Activated CD4-positive, alpha-beta T cell treated with anti-CD3 and anti-CD28 coated beads for 36 hours (primary cell): ENCODE results near the gene KANSL2. TPM values are rescaled to one million over a fixed set of nuclear protein-coding genes. Genes with fewer than 3 reads are reported as not detected.
"Not testable (repeated sequence)": the region's sequence is repeated elsewhere in the genome, so short reads cannot be mapped to it uniquely, and the experiment has no call there.

Experiments used
- ATAC-seq: fragments of 200-7000 bp; cut with Tn5 transposase; one replicate; pipeline ENCODE4 v1.10.0; 2021; ENCODE audit warnings: mild to moderate bottlenecking, moderate library complexity
- CTCF ChIA-PET: fragments of 350-600 bp; sonication (Branson Sonifier 250); formaldehyde crosslinking; loops from one replicate; lab custom pipeline; 2021; ENCODE audit warnings: antibody characterized with exemption; lab: Charles Lee
- POLR2A ChIA-PET: fragments of 350-600 bp; sonication (Branson Sonifier 250); formaldehyde crosslinking; loops from one replicate; lab custom pipeline; 2021; ENCODE audit warnings: antibody characterized with exemption, inconsistent platforms; lab: Charles Lee
- DNase-seq: peaks from one replicate; pipeline ENCODE4 v3.0.0-alpha.2; 2020
- H3K27ac Mint-ChIP-seq: one replicate; pipeline ENCODE4 v1.8.0; 2021; ENCODE audit warnings: mixed read lengths
- H3K27me3 Mint-ChIP-seq: one replicate; pipeline ENCODE4 v1.8.0; 2021; ENCODE audit warnings: mixed read lengths
- H3K36me3 Mint-ChIP-seq: one replicate; pipeline ENCODE4 v1.8.0; 2021; ENCODE audit warnings: low read depth, mixed read lengths
- H3K4me1 Mint-ChIP-seq: one replicate; pipeline ENCODE4 v1.8.0; 2021; ENCODE audit warnings: mixed read lengths
- H3K4me3 Mint-ChIP-seq: one replicate; pipeline ENCODE4 v1.8.0; 2021; ENCODE audit warnings: mild to moderate bottlenecking, moderate library complexity, mixed read lengths
- H3K9me3 Mint-ChIP-seq: one replicate; pipeline ENCODE4 v1.8.0; 2021; ENCODE audit warnings: low read depth, mixed read lengths
- intact Hi-C, 2 experiments: fragments of 100-400 bp; cut with DNase I in 1 of 2; cut with micrococcal nuclease in 1 of 2; formaldehyde crosslinking; loops; one replicate each; pipeline versions ENCODE4 v1.14.2 to v1.15.1; 2022 to 2024; cut with DNase I, micrococcal nuclease
- total RNA-seq, 2 experiments: library from RNA; stranded (reverse); gene quantifications; one replicate each; pipeline ENCODE4 v1.2.3, GENCODE V29; 2021

The KANSL2 gene
- total RNA-seq, 2 experiments from 2014 or later = 44.0 to 59.8 TPM

- intact Hi-C loops = loop anchor here in 1 of 2 experiments (5.0 kb wide), 1 partner anchor 37 kb away; no protein-coding TSS in a partner anchor
- ChIA-PET POLR2A (no interaction called here), CTCF (interaction anchor here (0.6 kb wide), 1 partner anchor 155 kb away, joined by 3 read pairs; no protein-coding TSS in a partner anchor)
- no peak overlapping the region for H3K4me3 Mint-ChIP-seq
- ATAC-seq = no peak
- no peaks in the 10 kb centered on the region for H3K9me3 Mint-ChIP-seq
- no peak for DNase-seq
- H3K36me3 Mint-ChIP-seq = peaks cover 45% of the 10 kb centered on the region
- H3K27me3 Mint-ChIP-seq = no peaks in the 10 kb centered on the region
- H3K27ac Mint-ChIP-seq = no peak overlapping the region
- no peaks in the 10 kb centered on the region for H3K4me1 Mint-ChIP-seq
These were observed 22.2 kb downstream of the KANSL2 start for GRCh38 chr12:48659863-48660262.

GRCh38 chr12:48651681-48652080 is 30.4 kb downstream of the KANSL2 start:
- no peak for ATAC-seq
- POLR2A ChIA-PET = interaction anchor here (1.1 kb wide), 1 partner anchor 31 kb away, joined by 3 read pairs; no protein-coding TSS in a partner anchor
- DNase-seq = no peak
- Mint-ChIP-seq H3K36me3 (peaks cover 47% of the 10 kb centered on the region), H3K4me1 (no peaks in the 10 kb centered on the region), H3K27me3 (no peaks in the 10 kb centered on the region), H3K27ac (peak overlapping the region; percentile 47), H3K4me3 (no peak overlapping the region), H3K9me3 (no peaks in the 10 kb centered on the region)
- intact Hi-C loops = no loop called here
- CTCF ChIA-PET = no interaction called here

GRCh38 chr12:48645354-48645753 is 36.7 kb downstream of the KANSL2 start:
- H3K27ac Mint-ChIP-seq, H3K9me3 Mint-ChIP-seq, H3K4me1 Mint-ChIP-seq, H3K4me3 Mint-ChIP-seq, H3K27me3 Mint-ChIP-seq, intact Hi-C loops: not testable (repeated sequence)
- DNase-seq = peak; percentile 18
- POLR2A ChIA-PET = interaction anchor here (0.7 kb wide), 1 partner anchor 90 kb away, joined by 3 read pairs; no protein-coding TSS in a partner anchor
- CTCF ChIA-PET = interaction anchor here (0.6 to 0.9 kb wide), 2 partner anchors 22 to 329 kb away, joined by 3 to 5 read pairs; no protein-coding TSS in a partner anchor
- H3K36me3 Mint-ChIP-seq = peaks cover 54% of the 10 kb centered on the region
- ATAC-seq = peak; percentile 69

- H3K27ac Mint-ChIP-seq = no peak overlapping the region
These were observed 39.0 kb downstream of the KANSL2 start for GRCh38 chr12:48643011-48643410.

GRCh38 chr12:48641752-48642555 is 40.1 kb downstream of the KANSL2 start:
- H3K27me3 Mint-ChIP-seq, H3K9me3 Mint-ChIP-seq, POLR2A ChIA-PET, H3K4me3 Mint-ChIP-seq, intact Hi-C loops, ATAC-seq, H3K27ac Mint-ChIP-seq, H3K4me1 Mint-ChIP-seq, DNase-seq: not testable (repeated sequence)
- CTCF ChIA-PET = interaction anchor here (0.8 kb wide), 1 partner anchor 40 kb away, joined by 3 read pairs; the partner anchor contains the start of gene KANSL2
- peaks cover 42% of the 10 kb centered on the region for H3K36me3 Mint-ChIP-seq

More at GRCh38 chr12:48643011-48643410, 39.0 kb downstream of the KANSL2 start:
- Mint-ChIP-seq H3K4me3 (no peak overlapping the region), H3K27me3 (no peaks in the 10 kb centered on the region), H3K36me3 (peaks cover 47% of the 10 kb centered on the region), H3K4me1 (peaks cover 6% of the 10 kb centered on the region), H3K9me3 (peaks cover 3% of the 10 kb centered on the region)
- ChIA-PET CTCF (interaction anchor here (0.8 kb wide), 1 partner anchor 39 kb away, joined by 3 read pairs; the partner anchor contains the start of gene KANSL2), POLR2A (no interaction called here)
- intact Hi-C loops = no loop called here
- DNase-seq (no peak), ATAC-seq (no peak)

GRCh38 chr12:48640854-48641253 is 41.2 kb downstream of the KANSL2 start:
- intact Hi-C loops = no loop called here
- no peak overlapping the region for H3K27ac Mint-ChIP-seq
- POLR2A ChIA-PET = no interaction called here
- H3K36me3 Mint-ChIP-seq = peaks cover 40% of the 10 kb centered on the region
- CTCF ChIA-PET = interaction anchor here (1.0 kb wide), 1 partner anchor 98 kb away, joined by 3 read pairs; no protein-coding TSS in a partner anchor
- H3K9me3 Mint-ChIP-seq = peaks cover 3% of the 10 kb centered on the region
- H3K27me3 Mint-ChIP-seq = no peaks in the 10 kb centered on the region
- H3K4me3 Mint-ChIP-seq = no peak overlapping the region
- ATAC-seq = no peak
- H3K4me1 Mint-ChIP-seq = peaks cover 6% of the 10 kb centered on the region
- DNase-seq = no peak

GRCh38 chr12:48640428-48640827 is 41.6 kb downstream of the KANSL2 start:
- no peak for ATAC-seq
- Mint-ChIP-seq H3K4me3 (no peak overlapping the region), H3K36me3 (peaks cover 39% of the 10 kb centered on the region), H3K4me1 (peaks cover 6% of the 10 kb centered on the region), H3K27ac (no peak overlapping the region), H3K9me3 (peaks cover 3% of the 10 kb centered on the region), H3K27me3 (no peaks in the 10 kb centered on the region)
- CTCF ChIA-PET = interaction anchor here (0.6 to 1.0 kb wide), 3 partner anchors 53 to 377 kb away, joined by 3 read pairs; no protein-coding TSS in a partner anchor
- POLR2A ChIA-PET = no interaction called here
- intact Hi-C loops = no loop called here
- DNase-seq = no peak

- intact Hi-C loops = no loop called here
- H3K4me3 Mint-ChIP-seq = no peak overlapping the region
- no peaks in the 10 kb centered on the region for H3K9me3 Mint-ChIP-seq
- POLR2A ChIA-PET = no interaction called here
- DNase-seq = no peak
- CTCF ChIA-PET = interaction anchor here (0.9 to 2.3 kb wide), 2 partner anchors 11 to 13 kb away, joined by 3 to 8 read pairs; no protein-coding TSS in a partner anchor
- no peak for ATAC-seq
- peaks cover 8% of the 10 kb centered on the region for H3K27me3 Mint-ChIP-seq
- H3K4me1 Mint-ChIP-seq = no peaks in the 10 kb centered on the region
- H3K27ac Mint-ChIP-seq = no peak overlapping the region
- H3K36me3 Mint-ChIP-seq = no peaks in the 10 kb centered on the region
These were observed 51.0 kb downstream of the KANSL2 start for GRCh38 chr12:48631071-48631470.

GRCh38 chr12:48630346-48630745 is 51.7 kb downstream of the KANSL2 start:
- peaks cover 8% of the 10 kb centered on the region for H3K27me3 Mint-ChIP-seq
- no peaks in the 10 kb centered on the region for H3K36me3 Mint-ChIP-seq
- DNase-seq (no peak), ATAC-seq (no peak)
- no peak overlapping the region for H3K27ac Mint-ChIP-seq
- H3K4me3 Mint-ChIP-seq = no peak overlapping the region
- ChIA-PET POLR2A (no interaction called here), CTCF (no interaction called here)
- no peaks in the 10 kb centered on the region for H3K9me3 Mint-ChIP-seq
- H3K4me1 Mint-ChIP-seq = no peaks in the 10 kb centered on the region
- intact Hi-C loops = no loop called here

GRCh38 chr12:48629541-48629940 is 52.5 kb downstream of the KANSL2 start:
- peaks cover 10% of the 10 kb centered on the region for H3K27me3 Mint-ChIP-seq
- no peak for ATAC-seq

GRCh38 chr12:48627556-48627955 is 54.5 kb downstream of the KANSL2 start:
- CTCF ChIA-PET = no interaction called here
- H3K27me3 Mint-ChIP-seq = peaks cover 10% of the 10 kb centered on the region
- H3K4me3 Mint-ChIP-seq = no peak overlapping the region
- no peak overlapping the region for H3K27ac Mint-ChIP-seq
- no peak for ATAC-seq
- no peak for DNase-seq
- intact Hi-C loops = loop anchor here in 1 of 2 experiments (10.0 kb wide), 1 partner anchor 167 kb away; no protein-coding TSS in a partner anchor
- POLR2A ChIA-PET = no interaction called here
- H3K9me3 Mint-ChIP-seq = no peaks in the 10 kb centered on the region
- no peaks in the 10 kb centered on the region for H3K4me1 Mint-ChIP-seq
- no peaks in the 10 kb centered on the region for H3K36me3 Mint-ChIP-seq

More at GRCh38 chr12:48629541-48629940, 52.5 kb downstream of the KANSL2 start:
- intact Hi-C loops = loop anchor here in 1 of 2 experiments (10.0 kb wide), 1 partner anchor 165 kb away; no protein-coding TSS in a partner anchor
- ChIA-PET CTCF (no interaction called here), POLR2A (no interaction called here)
- no peak for DNase-seq
- Mint-ChIP-seq H3K36me3 (no peaks in the 10 kb centered on the region), H3K9me3 (no peaks in the 10 kb centered on the region), H3K27ac (no peak overlapping the region), H3K4me1 (no peaks in the 10 kb centered on the region), H3K4me3 (no peak overlapping the region)
